Measurements from ENCODE around the gene TNFRSF19. TPM values are rescaled to one million over a fixed set of nuclear protein-coding genes. Genes with fewer than 3 reads are reported as not detected.
A peak's percentile ranks its signal among the peaks of the same experiment; 100 is the strongest.

Gene TNFRSF19
- total and polyA plus RNA-seq, 2 of the 13 experiments (the other 11 are each of a cell fraction or from before 2014, with no cell fraction given), result 75.3 to 77.7 TPM

DNA sequence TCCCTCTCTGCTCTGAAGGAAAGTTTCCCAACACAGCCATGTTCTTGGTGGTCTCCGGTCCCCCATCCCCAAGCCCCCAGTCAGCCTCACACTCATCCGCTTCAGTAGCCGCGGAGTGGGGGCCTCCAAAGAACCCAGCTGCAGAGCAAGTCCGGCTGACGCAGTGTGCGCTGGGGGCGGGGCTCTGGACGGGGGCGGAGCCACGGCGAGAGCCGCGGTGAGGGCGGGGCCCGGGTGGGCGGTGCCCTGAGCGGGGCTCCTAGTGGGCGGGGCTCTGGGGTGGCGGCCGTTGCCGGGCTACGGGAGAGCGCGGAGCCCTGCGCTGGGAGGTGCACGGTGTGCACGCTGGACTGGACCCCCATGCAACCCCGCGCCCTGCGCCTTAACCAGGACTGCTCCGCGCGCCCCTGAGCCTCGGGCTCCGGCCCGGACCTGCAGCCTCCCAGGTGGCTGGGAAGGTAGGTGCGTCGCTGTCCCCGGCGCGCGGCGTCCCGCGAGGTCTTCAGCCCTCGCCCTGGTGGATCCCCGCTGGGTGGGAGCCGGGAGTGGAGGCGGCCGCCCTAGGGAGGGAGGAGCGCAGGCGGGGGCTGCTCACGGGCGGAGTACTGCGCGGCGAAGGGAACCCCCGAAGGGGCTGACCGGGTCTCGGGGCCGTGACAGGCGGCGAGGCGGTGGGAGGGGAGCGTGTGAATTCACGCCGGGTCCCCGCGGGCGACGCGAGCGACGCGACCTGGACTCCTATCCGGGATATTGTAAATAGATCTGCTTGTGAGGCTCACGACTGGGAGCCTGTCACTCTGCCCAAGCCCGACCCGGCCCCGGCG, 9.1 kb downstream of the TNFRSF19 start (continued):
- TF ChIP-seq ZNF782 (CRISPR knock-in tag; IDR thresholded peaks at IDR 0.05; ENCODE audit: borderline replicate concordance) (no peak), GPBP1L1 (CRISPR knock-in tag; IDR thresholded peaks at IDR 0.05) (no peak), NR2F1 (CRISPR knock-in tag; IDR thresholded peaks at IDR 0.05) (no peak; a peak in 1 of 4 replicates), ZNF317 (CRISPR knock-in tag; IDR thresholded peaks at IDR 0.05) (no peak), ZBTB7B (CRISPR knock-in tag; IDR thresholded peaks at IDR 0.05) (peak; percentile 20; the same call in 1 of the 2 replicates), SP140L (CRISPR knock-in tag; IDR thresholded peaks at IDR 0.05; ENCODE audit: borderline replicate concordance) (no peak), SMC3 (IDR thresholded peaks at IDR 0.05; ENCODE audit: low read length) (no peak), ZNF781 (CRISPR knock-in tag; IDR thresholded peaks at IDR 0.05; ENCODE audit: borderline replicate concordance, not compliant biosample characterization) (no peak), ZNF597 (CRISPR knock-in tag; IDR thresholded peaks at IDR 0.05) (no peak), ZMYM2 (CRISPR knock-in tag; IDR thresholded peaks at IDR 0.05) (peak; percentile 16; the same call in 1 of the 2 replicates), HDAC2 (CRISPR knock-in tag; IDR thresholded peaks at IDR 0.05) (peak; percentile 29; the same call in 1 of the 2 replicates), NPAS2 (CRISPR knock-in tag; IDR thresholded peaks at IDR 0.05; ENCODE audit: borderline replicate concordance) (no peak), RNF2 (conservative IDR thresholded peaks at IDR 0.05; ENCODE audit: low read depth) (no peak), FOXO4 (CRISPR knock-in tag; conservative IDR thresholded peaks at IDR 0.05) (no peak), SP4 (CRISPR knock-in tag; IDR thresholded peaks at IDR 0.05) (peak; percentile 50)
- TF ChIP-seq, protein P1, sequence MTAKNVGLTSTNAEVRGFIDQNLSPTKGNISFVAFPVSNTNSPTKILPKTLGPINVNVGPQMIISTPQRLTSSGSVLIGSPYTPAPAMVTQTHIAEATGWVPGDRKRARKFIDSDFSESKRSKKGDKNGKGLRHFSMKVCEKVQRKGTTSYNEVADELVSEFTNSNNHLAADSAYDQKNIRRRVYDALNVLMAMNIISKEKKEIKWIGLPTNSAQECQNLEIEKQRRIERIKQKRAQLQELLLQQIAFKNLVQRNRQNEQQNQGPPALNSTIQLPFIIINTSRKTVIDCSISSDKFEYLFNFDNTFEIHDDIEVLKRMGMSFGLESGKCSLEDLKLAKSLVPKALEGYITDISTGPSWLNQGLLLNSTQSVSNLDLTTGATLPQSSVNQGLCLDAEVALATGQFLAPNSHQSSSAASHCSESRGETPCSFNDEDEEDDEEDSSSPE (CRISPR knock-in tag; IDR thresholded peaks at IDR 0.05), result no peak; the same call in 1 of the 2 replicates
- TF ChIP-seq, protein P2, sequence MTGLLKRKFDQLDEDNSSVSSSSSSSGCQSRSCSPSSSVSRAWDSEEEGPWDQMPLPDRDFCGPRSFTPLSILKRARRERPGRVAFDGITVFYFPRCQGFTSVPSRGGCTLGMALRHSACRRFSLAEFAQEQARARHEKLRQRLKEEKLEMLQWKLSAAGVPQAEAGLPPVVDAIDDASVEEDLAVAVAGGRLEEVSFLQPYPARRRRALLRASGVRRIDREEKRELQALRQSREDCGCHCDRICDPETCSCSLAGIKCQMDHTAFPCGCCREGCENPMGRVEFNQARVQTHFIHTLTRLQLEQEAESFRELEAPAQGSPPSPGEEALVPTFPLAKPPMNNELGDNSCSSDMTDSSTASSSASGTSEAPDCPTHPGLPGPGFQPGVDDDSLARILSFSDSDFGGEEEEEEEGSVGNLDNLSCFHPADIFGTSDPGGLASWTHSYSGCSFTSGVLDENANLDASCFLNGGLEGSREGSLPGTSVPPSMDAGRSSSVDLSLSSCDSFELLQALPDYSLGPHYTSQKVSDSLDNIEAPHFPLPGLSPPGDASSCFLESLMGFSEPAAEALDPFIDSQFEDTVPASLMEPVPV (CRISPR knock-in tag; IDR thresholded peaks at IDR 0.05), result peak; percentile 44; the same call in 1 of the 2 replicates
- TF ChIP-seq, protein P3, sequence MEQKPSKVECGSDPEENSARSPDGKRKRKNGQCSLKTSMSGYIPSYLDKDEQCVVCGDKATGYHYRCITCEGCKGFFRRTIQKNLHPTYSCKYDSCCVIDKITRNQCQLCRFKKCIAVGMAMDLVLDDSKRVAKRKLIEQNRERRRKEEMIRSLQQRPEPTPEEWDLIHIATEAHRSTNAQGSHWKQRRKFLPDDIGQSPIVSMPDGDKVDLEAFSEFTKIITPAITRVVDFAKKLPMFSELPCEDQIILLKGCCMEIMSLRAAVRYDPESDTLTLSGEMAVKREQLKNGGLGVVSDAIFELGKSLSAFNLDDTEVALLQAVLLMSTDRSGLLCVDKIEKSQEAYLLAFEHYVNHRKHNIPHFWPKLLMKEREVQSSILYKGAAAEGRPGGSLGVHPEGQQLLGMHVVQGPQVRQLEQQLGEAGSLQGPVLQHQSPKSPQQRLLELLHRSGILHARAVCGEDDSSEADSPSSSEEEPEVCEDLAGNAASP (CRISPR knock-in tag; IDR thresholded peaks at IDR 0.05; ENCODE audit: borderline replicate concordance), result no peak
